Psoas muscle (tissue), 8 donors: Measurements from ENCODE around the gene CCSER2. TPM values are rescaled to one million over a fixed set of nuclear protein-coding genes. Genes with fewer than 3 reads are reported as not detected.

Experiments used
- ATAC-seq, 4 donors: fragments of 200-7000 bp; cut with Tn5 transposase; one replicate each; pipeline ENCODE4 v1.9.1; 2020; ENCODE audit warnings: moderate library complexity in 3 of 4, mild to moderate bottlenecking in 2 of 4
- DNase-seq, 2 donors: peaks; one replicate each; pipeline ENCODE4 v3.0.0-alpha.2; 2020
- H3K27ac ChIP-seq: fragments of 200-600 bp; one replicate; pipeline ENCODE4 v1.8.0; 2022
- H3K27me3 ChIP-seq, 3 donors: fragments of 200-600 bp in 1 of 3; one replicate each; pipeline versions ENCODE4 v1.6.1 to v1.8.0; 2013 to 2022; ENCODE audit warnings: low read length in 2 of 3, mild to moderate bottlenecking in 2 of 3, moderate library complexity in 1 of 3; ENCODE audit not compliant: insufficient read depth in 3 of 3
- H3K36me3 ChIP-seq, 2 donors: fragments of 200-600 bp in 1 of 2; one replicate each; pipeline versions ENCODE4 v1.6.1 to v1.8.0; 2013 to 2022; ENCODE audit warnings: low read depth in 1 of 2, mild to moderate bottlenecking in 1 of 2, moderate library complexity in 1 of 2; ENCODE audit not compliant: insufficient read depth in 1 of 2
- H3K4me1 ChIP-seq: fragments of 200-600 bp; one replicate; pipeline ENCODE4 v1.8.0; 2022
- H3K4me3 ChIP-seq: fragments of 200-600 bp; one replicate; pipeline ENCODE4 v1.8.0; 2022; ENCODE audit warnings: mild to moderate bottlenecking
- H3K9me3 ChIP-seq: fragments of 200-600 bp; one replicate; pipeline ENCODE4 v1.8.0; 2022
- WGBS, 3 donors: extraction: QIAGEN DNeasy Blood & Tissue Kit; methylation state at CpG; one replicate each; pipeline versions ENCODE4 v1.1.6 to v1.1.7; 2013; 5-methylcytosine and 5-hydroxymethylcytosine counted together
- intact Hi-C, 2 donors: fragments of 100-400 bp; cut with DNase I; formaldehyde crosslinking; loops; one replicate each; pipeline versions ENCODE4 v1.11.0 to v1.14.2; 2022
- polyA plus RNA-seq, 3 donors: library from polyadenylated mRNA; stranded (reverse); fragments of 200-250 nt; gene quantifications; one replicate each; pipeline ENCODE4 v1.2.3, GENCODE V29; 2013
- total RNA-seq, 4 donors: library from RNA; stranded (reverse); fragmentation: NEBNext Ultra II Directional in 2 of 4; extraction: Animal tissue kit (Norgen Biotek cat#: 25700) in 2 of 4; gene quantifications; one replicate each; pipeline versions ENCODE4 v1.2.1 to v1.2.4, GENCODE V29; 2021 to 2023
- TF ChIP-seq, protein P1 (sequence below): fragments of 200-600 bp; IDR thresholded peaks from one replicate; pipeline ENCODE4 v1.8.0; 2022; ENCODE audit warnings: antibody characterized with exemption
- donor health status: healthy with polysubstance abuse.
- donor health status: DM: no; HTN: no; CAD: no; lungs with moderate emphysema.
- donor health status: Bipolar disorder and iron deficiency.
- donor health status: healthy.
- donor health status: DM: yes; HTN: yes; CAD: no.
- donor health status: DM: no; HTN: no; CAD: no.
- donor health status: DM: no; HTN: no; CAD: no.
- donor health status: DM: yes; HTN: yes; CAD: no.

Gene CCSER2
- total and polyA plus RNA-seq, 7 donors = 12.5 to 122 (median 65.7) TPM

DNA sequence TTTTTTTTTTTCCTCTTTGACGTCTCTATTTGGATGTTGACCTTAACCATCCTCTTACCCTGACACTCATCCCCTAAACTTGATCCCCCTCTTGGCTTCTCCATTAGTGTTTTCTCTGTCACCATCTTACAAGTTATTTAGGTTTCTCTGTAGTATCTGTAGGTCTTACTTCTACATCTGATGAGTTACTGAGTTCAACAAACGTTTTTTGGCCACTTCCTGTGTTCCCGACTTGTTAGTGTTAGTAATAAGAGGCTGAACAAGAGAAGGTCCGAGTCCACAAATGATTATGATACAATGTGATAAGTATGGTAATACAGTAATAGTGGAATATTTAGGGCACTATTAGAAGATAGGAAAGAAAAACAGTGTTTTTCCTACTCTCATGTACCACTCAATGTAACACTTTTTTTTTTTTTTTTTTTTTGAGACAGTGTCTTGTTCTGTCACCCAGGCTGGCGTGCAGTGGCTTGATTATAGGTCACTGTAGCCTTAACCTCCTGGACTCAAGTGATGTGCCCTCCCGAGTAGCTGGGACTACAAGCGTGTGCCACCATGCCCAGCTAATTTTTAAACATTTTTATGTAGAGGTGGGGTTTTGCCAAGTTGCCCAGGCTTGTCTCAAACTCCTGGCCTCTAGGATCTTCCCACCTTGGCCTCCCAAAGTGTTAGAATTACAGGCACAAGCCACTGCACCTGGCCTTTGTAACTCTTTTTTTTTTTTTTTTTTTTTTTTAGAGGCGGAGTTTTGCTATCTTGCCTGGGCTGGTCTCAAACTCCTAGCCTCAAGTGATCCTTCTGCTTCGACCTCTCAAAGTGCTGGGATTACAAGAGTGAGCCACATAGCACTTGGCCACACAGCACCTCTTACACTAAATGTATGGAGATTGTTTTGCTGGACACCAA is 12.5 kb downstream of the CCSER2 start:
- no peaks in the 10 kb centered on the region for H3K27me3 ChIP-seq
- no peaks in the 10 kb centered on the region for H3K9me3 ChIP-seq
- DNase-seq (no peak), ATAC-seq (no peak)
- 81 to 90% (median 88%) methylated on average over 9 of the region's 9 CpGs for WGBS, 3 donors
- no peak overlapping the region for H3K4me3 ChIP-seq
- H3K4me1 ChIP-seq = peaks cover 32% of the 10 kb centered on the region
- H3K27ac ChIP-seq = no peak overlapping the region
- intact Hi-C loops = no loop called here
- TF ChIP-seq, protein P1, sequence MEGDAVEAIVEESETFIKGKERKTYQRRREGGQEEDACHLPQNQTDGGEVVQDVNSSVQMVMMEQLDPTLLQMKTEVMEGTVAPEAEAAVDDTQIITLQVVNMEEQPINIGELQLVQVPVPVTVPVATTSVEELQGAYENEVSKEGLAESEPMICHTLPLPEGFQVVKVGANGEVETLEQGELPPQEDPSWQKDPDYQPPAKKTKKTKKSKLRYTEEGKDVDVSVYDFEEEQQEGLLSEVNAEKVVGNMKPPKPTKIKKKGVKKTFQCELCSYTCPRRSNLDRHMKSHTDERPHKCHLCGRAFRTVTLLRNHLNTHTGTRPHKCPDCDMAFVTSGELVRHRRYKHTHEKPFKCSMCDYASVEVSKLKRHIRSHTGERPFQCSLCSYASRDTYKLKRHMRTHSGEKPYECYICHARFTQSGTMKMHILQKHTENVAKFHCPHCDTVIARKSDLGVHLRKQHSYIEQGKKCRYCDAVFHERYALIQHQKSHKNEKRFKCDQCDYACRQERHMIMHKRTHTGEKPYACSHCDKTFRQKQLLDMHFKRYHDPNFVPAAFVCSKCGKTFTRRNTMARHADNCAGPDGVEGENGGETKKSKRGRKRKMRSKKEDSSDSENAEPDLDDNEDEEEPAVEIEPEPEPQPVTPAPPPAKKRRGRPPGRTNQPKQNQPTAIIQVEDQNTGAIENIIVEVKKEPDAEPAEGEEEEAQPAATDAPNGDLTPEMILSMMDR = no peak
- H3K36me3 ChIP-seq = no peaks in the 10 kb centered on the region

DNA sequence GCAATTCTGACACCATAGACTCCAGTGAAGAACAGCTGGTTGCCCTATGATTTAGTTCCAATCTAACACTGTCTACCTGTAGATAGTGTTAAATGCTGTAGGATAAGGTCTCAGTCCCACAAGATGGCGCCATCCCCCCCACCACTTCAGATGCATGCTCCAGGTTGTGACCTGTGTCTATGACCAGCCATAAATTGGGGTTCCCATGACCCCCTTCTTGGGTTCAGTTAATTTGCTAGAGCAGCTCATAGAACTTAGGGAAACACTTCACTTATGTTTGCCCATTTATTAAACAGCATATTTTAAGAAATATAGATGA is 13.1 kb downstream of the CCSER2 start:
- Histone ChIP-seq H3K4me3 (no peak overlapping the region), H3K27me3 (no peaks in the 10 kb centered on the region), H3K4me1 (peaks cover 32% of the 10 kb centered on the region), H3K27ac (no peak overlapping the region), H3K36me3 (no peaks in the 10 kb centered on the region), H3K9me3 (no peaks in the 10 kb centered on the region)
- intact Hi-C loops = no loop called here
- TF ChIP-seq, protein P1 = no peak
- no peak for DNase-seq
- WGBS, 3 donors = 90 to 100% (median 91%) methylated on average over 1 of the region's 1 CpG
- no peak for ATAC-seq

DNA sequence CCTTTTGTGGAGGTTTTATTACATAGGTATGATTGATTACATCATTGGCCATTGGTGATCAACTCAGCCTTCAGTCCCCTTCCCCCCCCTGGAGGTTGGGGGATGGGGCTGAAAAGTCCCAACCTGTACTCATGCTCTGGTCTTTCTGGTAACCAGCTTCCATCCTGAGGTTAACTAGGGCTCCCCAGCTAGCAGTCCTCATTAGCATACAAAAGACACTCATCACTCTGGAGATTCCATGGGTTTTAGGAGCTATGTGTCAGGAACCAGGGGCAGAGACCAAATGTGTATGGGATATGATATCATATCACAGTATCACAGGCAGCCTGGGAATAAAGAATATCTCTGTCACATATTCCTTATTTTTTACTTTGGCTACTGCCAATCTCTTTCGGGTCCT is 13.6 kb downstream of the CCSER2 start:
- Histone ChIP-seq H3K9me3 (no peaks in the 10 kb centered on the region), H3K4me1 (peaks cover 29% of the 10 kb centered on the region), H3K27me3 (no peaks in the 10 kb centered on the region), H3K36me3 (no peaks in the 10 kb centered on the region), H3K4me3 (no peak overlapping the region), H3K27ac (no peak overlapping the region)
- ATAC-seq (no peak), DNase-seq (no peak)
- 66 to 80% (median 70%) methylated on average over 1 of the region's 1 CpG for WGBS, 3 donors
- TF ChIP-seq, protein P1 = no peak
- intact Hi-C loops = no loop called here

DNA sequence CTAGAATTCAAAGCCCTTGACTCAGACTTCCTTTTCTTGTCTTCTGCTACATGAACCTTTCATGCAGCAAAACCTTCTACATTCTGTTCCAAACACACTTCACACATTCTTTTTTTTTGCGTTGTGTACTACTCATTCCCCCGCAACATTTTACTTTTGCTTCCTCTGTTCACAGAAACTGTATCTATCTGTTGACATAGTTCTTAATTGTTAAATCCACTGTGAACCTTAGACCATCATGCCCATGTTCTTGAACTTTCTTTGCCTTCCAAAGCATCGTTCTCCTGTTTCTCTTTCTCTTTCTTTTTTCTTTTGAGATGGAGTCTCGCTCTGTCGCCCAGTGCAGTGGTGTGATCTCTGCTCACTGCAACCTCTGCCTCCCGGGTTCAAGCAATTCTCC is 14.2 kb downstream of the CCSER2 start:
- TF ChIP-seq, protein P1 = no peak
- H3K4me3 ChIP-seq = no peak overlapping the region

More for the DNA sequence above, 14.2 kb downstream of the CCSER2 start:
- DNase-seq (no peak), ATAC-seq (no peak)
- Histone ChIP-seq H3K27ac (no peak overlapping the region), H3K4me1 (peaks cover 23% of the 10 kb centered on the region), H3K27me3 (no peaks in the 10 kb centered on the region), H3K36me3 (no peaks in the 10 kb centered on the region), H3K9me3 (no peaks in the 10 kb centered on the region)
- intact Hi-C loops = no loop called here
- WGBS, 3 donors = 82 to 92% (median 89%) methylated on average over 6 of the region's 6 CpGs
